ENCODE measurements around the gene PAQR4.

PAQR4 gene

GRCh38 chr16:2946649-2947048, 22.5 kb upstream of the PAQR4 start:
- DNase-seq, result no peak

GRCh38 chr16:2948807-2949704, 20.1 kb upstream of the PAQR4 start:
- no peak for DNase-seq

GRCh38 chr16:2949705-2950352, 19.3 kb upstream of the PAQR4 start:
- no peak for DNase-seq

- DNase-seq, result no peak
Observed at GRCh38 chr16:2950353-2950724, 18.8 kb upstream of the PAQR4 start.

- DNase-seq, result no peak
Observed at GRCh38 chr16:2950773-2951172, 18.4 kb upstream of the PAQR4 start.

- no peak for DNase-seq
Observed at GRCh38 chr16:2952679-2953078, 16.5 kb upstream of the PAQR4 start.

- DNase-seq, result no peak
Observed at GRCh38 chr16:2953706-2954627, 15.2 kb upstream of the PAQR4 start.

GRCh38 chr16:2954656-2955381, 14.3 kb upstream of the PAQR4 start:
- no peak for DNase-seq

GRCh38 chr16:2955438-2955778, 13.7 kb upstream of the PAQR4 start:
- no peak for DNase-seq

- DNase-seq, result no peak
Observed at GRCh38 chr16:2955779-2956578, 13.2 kb upstream of the PAQR4 start.

GRCh38 chr16:2956579-2956956, 12.6 kb upstream of the PAQR4 start:
- no peak for DNase-seq

GRCh38 chr16:2959206-2959605, 9.9 kb upstream of the PAQR4 start:
- no peak for DNase-seq

GRCh38 chr16:2960183-2961010, 8.8 kb upstream of the PAQR4 start:
- DNase-seq, result no peak

GRCh38 chr16:2962334-2963073, 6.6 kb upstream of the PAQR4 start:
- no peak for DNase-seq

GRCh38 chr16:2963074-2963722, 6.0 kb upstream of the PAQR4 start:
- DNase-seq, result no peak

GRCh38 chr16:2963723-2964474, 5.2 kb upstream of the PAQR4 start, which contains the start of gene KREMEN2:
TSS of gene KREMEN2 (plus strand) at chr16:2964275. CDS start at chr16:2964521, 246 bp downstream.
- DNase-seq, result no peak

- DNase-seq, result no peak
Observed at GRCh38 chr16:2964475-2965336, 4.4 kb upstream of the PAQR4 start.
